HCT116 (cell line): Measurements from ENCODE around the gene CFAP221. TPM values are rescaled to one million over a fixed set of nuclear protein-coding genes. Genes with fewer than 3 reads are reported as not detected.

Source experiments
- ATAC-seq: fragments of 200-7000 bp; cut with Tn5 transposase; 2 replicates; pipeline ENCODE4 v1.9.1; 2020; ENCODE audit warnings: mild to moderate bottlenecking, moderate library complexity
- BruUV-seq: library from RNA; stranded (reverse); fragments of 400-500 nt; replicated peaks from 2 replicates; lab custom pipeline; 2021; lab: Mats Ljungman, UMichigan
- CTCF ChIA-PET: fragments of 300-600 bp; sonication (Branson Sonifier 250); formaldehyde crosslinking; loops from one replicate; lab custom pipeline; 2021; ENCODE audit warnings: antibody characterized with exemption; lab: Charles Lee
- POLR2A ChIA-PET: fragments of 300-600, 350-600 bp; sonication (Branson Sonifier 250); formaldehyde crosslinking; loops from one replicate; lab custom pipeline; 2021; ENCODE audit warnings: antibody characterized with exemption; lab: Charles Lee
- RAD21 ChIA-PET, 2 experiments: fragments of 300-600 bp; sonication (Branson Sonifier 250); formaldehyde crosslinking; loops; one replicate each; lab custom pipeline; 2023; ENCODE audit warnings: low total read pairs in 2 of 2; ENCODE audit not compliant: uncharacterized antibody in 2 of 2, unreplicated experiment in 2 of 2, low non-redundant PET in 1 of 2; lab: Charles Lee
- DNase-seq: peaks from one replicate; pipeline ENCODE4 v3.0.0-alpha.2; 2010; ENCODE audit warnings: low read depth, low spot score
- H2AFZ ChIP-seq: fragments of 200-600 bp; shearing (Covaris generic), sonication (generic); 2 replicates; pipeline ENCODE4 v1.6.1; 2017; ENCODE audit warnings: low read depth, mixed run types, mixed read lengths, antibody characterized with exemption, low read length; ENCODE audit not compliant: poor library complexity, severe bottlenecking
- H3K27ac ChIP-seq: 2 replicates; pipeline ENCODE4 v1.5.1; 2012; ENCODE audit warnings: low read depth, low read length
- H3K27me3 ChIP-seq: fragments of 200-600 bp; sonication (generic); 2 replicates; pipeline ENCODE4 v1.6.1; 2016; ENCODE audit warnings: mixed run types, low read length, mixed read lengths; ENCODE audit not compliant: insufficient read depth
- H3K36me3 ChIP-seq, 2 experiments: fragments of 200-500 bp in 1 of 2; fragments of 200-600 bp in 1 of 2; sonication (Bioruptor generic) in 1 of 2; sonication (generic) in 1 of 2; 2 replicates each; pipeline versions ENCODE4 v1.5.1 to v1.6.1; 2014 to 2016; ENCODE audit warnings: low read length in 2 of 2, inconsistent platforms in 1 of 2, mixed read lengths in 1 of 2, mixed run types in 1 of 2; ENCODE audit not compliant: insufficient read depth in 2 of 2, control insufficient read depth in 1 of 2
- H3K4me1 ChIP-seq, 2 experiments: fragments of 200-600 bp in 1 of 2; sonication (generic) in 1 of 2; 2 replicates each; pipeline versions ENCODE4 v1.5.1 to v1.6.1; 2012 to 2017; ENCODE audit warnings: low read length in 2 of 2, inconsistent platforms in 1 of 2, mild to moderate bottlenecking in 1 of 2, mixed read lengths in 1 of 2, mixed run types in 1 of 2, moderate library complexity in 1 of 2; ENCODE audit not compliant: insufficient read depth in 2 of 2, control insufficient read depth in 1 of 2
- H3K4me2 ChIP-seq: fragments of 200-600 bp; sonication (generic); 2 replicates; pipeline ENCODE4 v1.6.1; 2017; ENCODE audit warnings: mixed run types, low read length, mixed read lengths
- H3K4me3 ChIP-seq, 2 experiments: fragments of 200-600 bp in 1 of 2; sonication (generic) in 1 of 2; replicated peaks in 1 of 2; 2 replicates each; pipeline ENCODE4 v1.5.1; 2011 to 2016; ENCODE audit warnings: low read length in 2 of 2, control low read depth in 1 of 2, low read depth in 1 of 2, mild to moderate bottlenecking in 1 of 2, mixed read lengths in 1 of 2, mixed run types in 1 of 2
- H3K79me2 ChIP-seq: fragments of 200-600 bp; sonication (generic); 2 replicates; pipeline ENCODE4 v1.6.1; 2017; ENCODE audit warnings: mild to moderate bottlenecking, mixed run types, low read length, moderate library complexity, mixed read lengths; ENCODE audit not compliant: insufficient read depth
- H3K9ac ChIP-seq: fragments of 200-600 bp; sonication (generic); 2 replicates; pipeline ENCODE4 v1.6.1; 2016; ENCODE audit warnings: low read length, mixed read lengths
- H3K9me2 ChIP-seq: fragments of 200-600 bp; sonication (generic), shearing (Covaris generic); 2 replicates; pipeline ENCODE4 v1.6.1; 2017; ENCODE audit warnings: mixed run types, mild to moderate bottlenecking, moderate library complexity; ENCODE audit not compliant: insufficient read depth
- H3K9me3 ChIP-seq, 2 experiments: fragments of 200-500 bp in 1 of 2; fragments of 200-600 bp in 1 of 2; sonication (Bioruptor generic) in 1 of 2; sonication (generic) in 1 of 2; 2 replicates each; pipeline ENCODE4 v1.6.1; 2014 to 2017; ENCODE audit warnings: low read length in 2 of 2, mixed read lengths in 2 of 2, inconsistent platforms in 1 of 2, low read depth in 1 of 2, mild to moderate bottlenecking in 1 of 2, mixed run types in 1 of 2, moderate library complexity in 1 of 2; ENCODE audit not compliant: control insufficient read depth in 1 of 2, insufficient read depth in 1 of 2
- H4K20me1 ChIP-seq: fragments of 200-600 bp; sonication (generic), shearing (Covaris generic); 2 replicates; pipeline ENCODE4 v1.6.1; 2017; ENCODE audit warnings: mixed run types, mild to moderate bottlenecking, moderate library complexity; ENCODE audit not compliant: insufficient read depth
- CBX3 ChIP-seq: IDR thresholded peaks from 2 replicates; pipeline ENCODE4 v1.6.1; 2012; ENCODE audit warnings: low read depth
- CEBPB ChIP-seq: IDR thresholded peaks from 2 replicates; pipeline ENCODE4 v1.6.1; 2012; ENCODE audit warnings: low read depth
- ELF1 ChIP-seq: IDR thresholded peaks from 2 replicates; pipeline ENCODE4 v1.6.1; 2012; ENCODE audit warnings: low read depth, borderline replicate concordance
- EZH2 ChIP-seq: fragments of 200-600 bp; sonication (generic); IDR thresholded peaks from 2 replicates; pipeline ENCODE4 v1.6.1; 2017; ENCODE audit warnings: antibody characterized with exemption, mixed run types
- EZH2phosphoT487 ChIP-seq: fragments of 200-600 bp; IDR thresholded peaks from 2 replicates; pipeline ENCODE4 v1.6.1; 2018; ENCODE audit warnings: antibody characterized with exemption, borderline replicate concordance
- JUND ChIP-seq: IDR thresholded peaks from 2 replicates; pipeline ENCODE4 v1.6.1; 2012
- MAX ChIP-seq: IDR thresholded peaks from 2 replicates; pipeline ENCODE4 v1.6.1; 2012
- POLR2A ChIP-seq: IDR thresholded peaks from 2 replicates; pipeline ENCODE4 v1.7.0; 2011; ENCODE audit warnings: borderline replicate concordance; ENCODE audit not compliant: insufficient read depth, insufficient read length; ENCODE audit errors: extremely low read depth
- POLR2AphosphoS5 ChIP-seq: IDR thresholded peaks from 2 replicates; pipeline ENCODE4 v1.6.1; 2011; ENCODE audit warnings: mild to moderate bottlenecking, low read depth, low read length, moderate library complexity
- RAD21 ChIP-seq: IDR thresholded peaks from 2 replicates; pipeline ENCODE4 v1.6.1; 2012; ENCODE audit warnings: low read depth, mild to moderate bottlenecking
- REST ChIP-seq: IDR thresholded peaks from 2 replicates; pipeline ENCODE4 v1.6.1; 2012; ENCODE audit warnings: low read depth
- SIN3A ChIP-seq: IDR thresholded peaks from 2 replicates; pipeline ENCODE4 v1.6.1; 2012; ENCODE audit warnings: low read depth
- SP1 ChIP-seq: IDR thresholded peaks from 2 replicates; pipeline ENCODE4 v1.6.1; 2012; ENCODE audit warnings: low read depth
- SRF ChIP-seq: IDR thresholded peaks from 2 replicates; pipeline ENCODE4 v1.6.1; 2012; ENCODE audit warnings: low read depth
- TCF7L2 ChIP-seq: IDR thresholded peaks from 2 replicates; pipeline ENCODE4 v1.7.0; 2011; ENCODE audit warnings: borderline replicate concordance, inconsistent platforms; ENCODE audit not compliant: insufficient read depth, insufficient read length; ENCODE audit errors: extremely low read depth
- ZBTB33 ChIP-seq: IDR thresholded peaks from 2 replicates; pipeline ENCODE4 v1.6.1; 2011; ENCODE audit warnings: mild to moderate bottlenecking, low read length, moderate library complexity; ENCODE audit not compliant: insufficient replicate concordance; ENCODE audit errors: extremely low read depth
- ZNF274 ChIP-seq: fragments of 200-500 bp; sonication (Bioruptor generic); IDR thresholded peaks from 2 replicates; pipeline ENCODE4 v1.6.1; 2014; ENCODE audit warnings: mild to moderate bottlenecking, low read depth, low read length, inconsistent platforms
- intact Hi-C: fragments of 100-400 bp; cut with micrococcal nuclease; formaldehyde crosslinking; loops from 2 replicates; pipeline ENCODE4 v1.10.0; 2022
- total RNA-seq: library from RNA; stranded (reverse); gene quantifications from one replicate; pipeline ENCODE4 v1.2.1, GENCODE V29; 2021; ENCODE audit not compliant: unreplicated experiment
- TF ChIP-seq, protein P1 (sequence below), 3 experiments: fragments of 200-600 bp in 1 of 3; sonication (generic) in 1 of 3; IDR thresholded peaks in 2 of 3; conservative IDR thresholded peaks in 1 of 3; 2 replicates each; pipeline ENCODE4 v1.5.1; 2012 to 2017; ENCODE audit warnings: low read depth in 2 of 3, low read length in 2 of 3, antibody characterized with exemption in 1 of 3, borderline replicate concordance in 1 of 3, control low read depth in 1 of 3, mild to moderate bottlenecking in 1 of 3, mixed read lengths in 1 of 3, mixed run types in 1 of 3, moderate library complexity in 1 of 3; ENCODE audit not compliant: insufficient read depth in 1 of 3
- TF ChIP-seq, protein P2 (sequence below): IDR thresholded peaks from 2 replicates; pipeline ENCODE4 v1.6.1; 2012

The CFAP221 gene
- total RNA-seq, 1 experiment from 2014 or later = 0.96 TPM

DNA sequence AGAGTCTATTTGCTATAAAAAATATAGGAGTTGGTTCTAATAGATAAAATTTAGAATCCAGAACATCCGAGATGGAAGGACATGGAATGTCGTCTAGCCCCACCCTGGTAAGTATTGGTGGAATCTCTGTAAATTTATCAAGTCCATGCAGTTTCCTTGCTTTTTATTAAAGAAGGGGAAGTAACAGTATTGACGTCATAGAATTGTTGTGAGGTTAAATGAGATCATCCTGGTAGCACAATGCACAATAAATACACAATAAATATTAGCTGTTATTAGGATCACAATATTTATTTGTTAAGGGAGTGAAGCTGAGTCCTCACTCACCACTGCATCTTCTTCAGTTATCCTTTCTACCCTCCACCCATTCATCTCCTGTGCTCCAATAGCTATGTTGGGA is 118.0 kb downstream of the CFAP221 start:
- intact Hi-C loops = no loop called here
- no TSS peak for BruUV-seq
- no peak overlapping the region for H2AFZ ChIP-seq

More for the DNA sequence above, 118.0 kb downstream of the CFAP221 start:
- Histone ChIP-seq H3K79me2 (no peaks in the 10 kb centered on the region), H4K20me1 (no peaks in the 10 kb centered on the region), H3K9me3 (no peaks in the 10 kb centered on the region), H3K9ac (no peak overlapping the region), H3K27ac (no peak overlapping the region), H3K36me3 (no peaks in the 10 kb centered on the region), H3K4me2 (no peak overlapping the region), H3K4me1 (no peaks in the 10 kb centered on the region), H3K27me3 (no peaks in the 10 kb centered on the region), H3K4me3 (no peak overlapping the region), H3K9me2 (no peaks in the 10 kb centered on the region)
- no peak for DNase-seq
- no peak for TF ChIP-seq REST
- no peak for TF ChIP-seq CEBPB
- TF ChIP-seq POLR2AphosphoS5 = no peak
- no peak for TF ChIP-seq POLR2A
- TF ChIP-seq, protein P1, sequence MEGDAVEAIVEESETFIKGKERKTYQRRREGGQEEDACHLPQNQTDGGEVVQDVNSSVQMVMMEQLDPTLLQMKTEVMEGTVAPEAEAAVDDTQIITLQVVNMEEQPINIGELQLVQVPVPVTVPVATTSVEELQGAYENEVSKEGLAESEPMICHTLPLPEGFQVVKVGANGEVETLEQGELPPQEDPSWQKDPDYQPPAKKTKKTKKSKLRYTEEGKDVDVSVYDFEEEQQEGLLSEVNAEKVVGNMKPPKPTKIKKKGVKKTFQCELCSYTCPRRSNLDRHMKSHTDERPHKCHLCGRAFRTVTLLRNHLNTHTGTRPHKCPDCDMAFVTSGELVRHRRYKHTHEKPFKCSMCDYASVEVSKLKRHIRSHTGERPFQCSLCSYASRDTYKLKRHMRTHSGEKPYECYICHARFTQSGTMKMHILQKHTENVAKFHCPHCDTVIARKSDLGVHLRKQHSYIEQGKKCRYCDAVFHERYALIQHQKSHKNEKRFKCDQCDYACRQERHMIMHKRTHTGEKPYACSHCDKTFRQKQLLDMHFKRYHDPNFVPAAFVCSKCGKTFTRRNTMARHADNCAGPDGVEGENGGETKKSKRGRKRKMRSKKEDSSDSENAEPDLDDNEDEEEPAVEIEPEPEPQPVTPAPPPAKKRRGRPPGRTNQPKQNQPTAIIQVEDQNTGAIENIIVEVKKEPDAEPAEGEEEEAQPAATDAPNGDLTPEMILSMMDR (IDR thresholded peaks at IDR 0.05 in 2 of 3, conservative IDR thresholded peaks at IDR 0.05 in 1 of 3; ENCODE audit: borderline replicate concordance in 1 of 3, insufficient read depth in 1 of 3, low read depth in 2 of 3, low read length in 2 of 3) = no peak
- TF ChIP-seq SIN3A = no peak
- no peak for TF ChIP-seq ELF1
- TF ChIP-seq CBX3 = no peak
- no peak for TF ChIP-seq MAX
- TF ChIP-seq JUND = no peak
- no peak for TF ChIP-seq SRF
- no peak for TF ChIP-seq RAD21
- no peak for TF ChIP-seq EZH2
- TF ChIP-seq ZNF274 = no peak
- TF ChIP-seq TCF7L2 = no peak
- no peak for TF ChIP-seq ZBTB33
- TF ChIP-seq, protein P2, sequence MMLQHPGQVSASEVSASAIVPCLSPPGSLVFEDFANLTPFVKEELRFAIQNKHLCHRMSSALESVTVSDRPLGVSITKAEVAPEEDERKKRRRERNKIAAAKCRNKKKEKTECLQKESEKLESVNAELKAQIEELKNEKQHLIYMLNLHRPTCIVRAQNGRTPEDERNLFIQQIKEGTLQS = no peak
- TF ChIP-seq EZH2phosphoT487 = no peak
- TF ChIP-seq SP1 = no peak
- CTCF ChIA-PET = interaction anchor here (1.4 kb wide), 1 partner anchor 186 kb away, joined by 3 read pairs; no protein-coding TSS in a partner anchor
- no peak for ATAC-seq
- POLR2A ChIA-PET = no interaction called here
- RAD21 ChIA-PET = no interaction called here
